ENCODE data around the gene CMSS1. TPM values are rescaled to one million over a fixed set of nuclear protein-coding genes. Genes with fewer than 3 reads are reported as not detected.

Gene CMSS1
- total RNA-seq, 1 experiment from 2014 or later, result 55.8 TPM

- no peak overlapping the region for H3K27ac Mint-ChIP-seq (ENCODE audit: unreplicated experiment)
- no peaks in the 10 kb centered on the region for H3K27me3 Mint-ChIP-seq (ENCODE audit: unreplicated experiment)
- peaks cover 10% of the 10 kb centered on the region for H3K4me1 Mint-ChIP-seq (ENCODE audit: low read depth, unreplicated experiment)
- no peak for DNase-seq
- no TSS peak for BruUV-seq (replicated peaks)
- TF ChIP-seq, protein P1, sequence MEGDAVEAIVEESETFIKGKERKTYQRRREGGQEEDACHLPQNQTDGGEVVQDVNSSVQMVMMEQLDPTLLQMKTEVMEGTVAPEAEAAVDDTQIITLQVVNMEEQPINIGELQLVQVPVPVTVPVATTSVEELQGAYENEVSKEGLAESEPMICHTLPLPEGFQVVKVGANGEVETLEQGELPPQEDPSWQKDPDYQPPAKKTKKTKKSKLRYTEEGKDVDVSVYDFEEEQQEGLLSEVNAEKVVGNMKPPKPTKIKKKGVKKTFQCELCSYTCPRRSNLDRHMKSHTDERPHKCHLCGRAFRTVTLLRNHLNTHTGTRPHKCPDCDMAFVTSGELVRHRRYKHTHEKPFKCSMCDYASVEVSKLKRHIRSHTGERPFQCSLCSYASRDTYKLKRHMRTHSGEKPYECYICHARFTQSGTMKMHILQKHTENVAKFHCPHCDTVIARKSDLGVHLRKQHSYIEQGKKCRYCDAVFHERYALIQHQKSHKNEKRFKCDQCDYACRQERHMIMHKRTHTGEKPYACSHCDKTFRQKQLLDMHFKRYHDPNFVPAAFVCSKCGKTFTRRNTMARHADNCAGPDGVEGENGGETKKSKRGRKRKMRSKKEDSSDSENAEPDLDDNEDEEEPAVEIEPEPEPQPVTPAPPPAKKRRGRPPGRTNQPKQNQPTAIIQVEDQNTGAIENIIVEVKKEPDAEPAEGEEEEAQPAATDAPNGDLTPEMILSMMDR (IDR thresholded peaks at IDR 0.05; ENCODE audit: unreplicated experiment), result no peak
- CTCF ChIA-PET, result no interaction called here
- H3K9me3 Mint-ChIP-seq (ENCODE audit: low read depth, unreplicated experiment), result no peaks in the 10 kb centered on the region
- H3K4me3 Mint-ChIP-seq (ENCODE audit: low read depth, unreplicated experiment), result no peak overlapping the region
- intact Hi-C loops (cut with micrococcal nuclease; ENCODE audit: unreplicated experiment), result no loop called here
- no peaks in the 10 kb centered on the region for H3K36me3 Mint-ChIP-seq (ENCODE audit: insufficient read depth, unreplicated experiment)
These were observed 147.4 kb downstream of the CMSS1 start for GRCh38 chr3:99965077-99965476.

GRCh38 chr3:99965681-99966408 is 148.2 kb downstream of the CMSS1 start:
- H3K27me3 Mint-ChIP-seq (ENCODE audit: unreplicated experiment), result no peaks in the 10 kb centered on the region
- CTCF ChIA-PET, result no interaction called here
- TF ChIP-seq, protein P1 (IDR thresholded peaks at IDR 0.05; ENCODE audit: unreplicated experiment), result no peak

DNA sequence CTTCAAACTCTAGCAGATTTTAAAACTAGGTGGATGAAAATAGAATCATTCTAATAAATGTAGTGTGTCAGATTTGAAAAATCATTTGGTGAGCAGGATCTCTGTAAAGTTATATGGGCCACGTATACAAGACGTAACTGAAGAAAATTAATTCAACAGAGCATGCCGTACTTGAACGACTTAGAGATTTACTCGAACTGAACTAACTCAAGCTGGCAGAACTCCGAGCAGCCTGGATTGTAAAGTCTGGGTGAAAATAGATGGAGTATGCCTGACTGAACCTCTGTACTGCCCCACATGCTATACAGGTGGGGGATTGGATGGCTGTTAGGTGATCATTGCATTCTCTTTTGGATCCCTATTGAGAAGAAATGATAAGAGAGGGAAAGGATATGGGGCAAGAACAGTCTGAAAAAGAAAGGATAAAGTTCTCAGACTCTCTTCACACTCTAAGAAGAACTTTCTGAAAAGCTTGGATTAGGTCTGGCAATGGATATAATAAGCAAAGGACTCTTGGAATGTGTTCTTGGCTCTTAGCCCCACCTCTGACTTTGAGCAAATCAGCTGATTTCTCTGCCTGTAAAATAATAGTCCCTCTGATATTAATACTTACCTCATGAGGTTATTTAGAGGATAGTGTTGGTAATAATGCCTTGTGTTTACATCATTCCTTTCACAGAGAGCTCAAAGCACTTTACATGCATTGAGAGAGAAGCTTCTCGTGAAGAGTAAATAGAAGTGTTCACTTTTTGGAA is 149.2 kb downstream of the CMSS1 start:
- Mint-ChIP-seq H3K27me3 (ENCODE audit: unreplicated experiment) (no peaks in the 10 kb centered on the region), H3K4me1 (ENCODE audit: low read depth, unreplicated experiment) (no peaks in the 10 kb centered on the region), H3K4me3 (ENCODE audit: low read depth, unreplicated experiment) (no peak overlapping the region), H3K9me3 (ENCODE audit: low read depth, unreplicated experiment) (no peaks in the 10 kb centered on the region), H3K27ac (ENCODE audit: unreplicated experiment) (no peak overlapping the region), H3K36me3 (ENCODE audit: insufficient read depth, unreplicated experiment) (no peaks in the 10 kb centered on the region)
- CTCF ChIA-PET, result no interaction called here
- intact Hi-C loops (cut with micrococcal nuclease; ENCODE audit: unreplicated experiment), result no loop called here
- TF ChIP-seq, protein P1 (IDR thresholded peaks at IDR 0.05; ENCODE audit: unreplicated experiment), result no peak
- DNase-seq, result no peak
- BruUV-seq (replicated peaks), result no TSS peak

More at GRCh38 chr3:99965681-99966408, 148.2 kb downstream of the CMSS1 start:
- no peak overlapping the region for H3K27ac Mint-ChIP-seq (ENCODE audit: unreplicated experiment)
- peaks cover 3% of the 10 kb centered on the region for H3K4me1 Mint-ChIP-seq (ENCODE audit: low read depth, unreplicated experiment)
- no TSS peak for BruUV-seq (replicated peaks)
- H3K4me3 Mint-ChIP-seq (ENCODE audit: low read depth, unreplicated experiment), result no peak overlapping the region
- no peak for DNase-seq
- H3K36me3 Mint-ChIP-seq (ENCODE audit: insufficient read depth, unreplicated experiment), result no peaks in the 10 kb centered on the region
- intact Hi-C loops (cut with micrococcal nuclease; ENCODE audit: unreplicated experiment), result no loop called here
- H3K9me3 Mint-ChIP-seq (ENCODE audit: low read depth, unreplicated experiment), result no peaks in the 10 kb centered on the region

GRCh38 chr3:99967796-99968195 is 150.1 kb downstream of the CMSS1 start:
- Mint-ChIP-seq H3K9me3 (ENCODE audit: low read depth, unreplicated experiment) (no peaks in the 10 kb centered on the region), H3K4me1 (ENCODE audit: low read depth, unreplicated experiment) (no peaks in the 10 kb centered on the region), H3K27me3 (ENCODE audit: unreplicated experiment) (no peaks in the 10 kb centered on the region), H3K27ac (ENCODE audit: unreplicated experiment) (no peak overlapping the region), H3K36me3 (ENCODE audit: insufficient read depth, unreplicated experiment) (no peaks in the 10 kb centered on the region), H3K4me3 (ENCODE audit: low read depth, unreplicated experiment) (no peak overlapping the region)
- TF ChIP-seq, protein P1 (IDR thresholded peaks at IDR 0.05; ENCODE audit: unreplicated experiment), result no peak
- CTCF ChIA-PET, result no interaction called here
- no TSS peak for BruUV-seq (replicated peaks)
- intact Hi-C loops (cut with micrococcal nuclease; ENCODE audit: unreplicated experiment), result no loop called here
- DNase-seq, result no peak

All from Calu3 (cell line).